B cell (primary cell): ENCODE measurements around the gene FRYL. TPM values are rescaled to one million over a fixed set of nuclear protein-coding genes. Genes with fewer than 3 reads are reported as not detected.

Experiments
- ATAC-seq: fragments of 200-7000 bp; cut with Tn5 transposase; one replicate; pipeline ENCODE4 v1.10.0; 2021; ENCODE audit warnings: low read depth, mild to moderate bottlenecking, moderate number of reproducible peaks, moderate library complexity
- CTCF ChIA-PET: fragments of 350-600 bp; sonication (Branson Sonifier 250); formaldehyde crosslinking; loops from one replicate; lab custom pipeline; 2021; ENCODE audit warnings: antibody characterized with exemption, inconsistent platforms; lab: Charles Lee
- POLR2A ChIA-PET: fragments of 350-600 bp; sonication (Branson Sonifier 250); formaldehyde crosslinking; loops from one replicate; lab custom pipeline; 2021; ENCODE audit warnings: antibody characterized with exemption; lab: Charles Lee
- DNase-seq: peaks from one replicate; pipeline ENCODE4 v3.0.0; 2013
- H2AFZ ChIP-seq: 2 replicates; pipeline ENCODE4 v1.6.1; 2012; ENCODE audit warnings: mild to moderate bottlenecking, low read depth, low read length; ENCODE audit not compliant: insufficient read depth, poor library complexity, severe bottlenecking
- H3K27ac ChIP-seq, 2 donors: 1 replicate in 1 of 2; 2 replicates in 1 of 2; pipeline ENCODE4 v1.5.1; 2012 to 2013; ENCODE audit warnings: low read length in 2 of 2, mild to moderate bottlenecking in 2 of 2, moderate library complexity in 1 of 2
- H3K27me3 ChIP-seq, 4 experiments: fragments of 200-600 bp in 1 of 4; sonication (generic) in 1 of 4; replicated peaks in 1 of 4; 1 replicate in 2 of 4; 2 replicates in 2 of 4; pipeline versions ENCODE4 v1.6.1 to v1.7.0; 2013 to 2016; ENCODE audit warnings: low read length in 3 of 4, mild to moderate bottlenecking in 2 of 4, mixed read lengths in 1 of 4, moderate library complexity in 1 of 4; ENCODE audit not compliant: insufficient read depth in 4 of 4, control insufficient read depth in 3 of 4; ENCODE audit errors: control extremely low read depth in 1 of 4
- H3K36me3 ChIP-seq, 2 experiments: replicated peaks in 1 of 2; 1 replicate in 1 of 2; 2 replicates in 1 of 2; pipeline versions ENCODE4 v1.6.1 to v1.7.1; 2013; ENCODE audit warnings: low read length in 1 of 2; ENCODE audit not compliant: insufficient read depth in 2 of 2, control insufficient read depth in 1 of 2; ENCODE audit errors: control extremely low read depth in 1 of 2, extremely low read depth in 1 of 2
- H3K4me1 ChIP-seq, 2 donors: fragments of 200-600 bp in 1 of 2; sonication (generic) in 1 of 2; 1 replicate in 1 of 2; 2 replicates in 1 of 2; pipeline versions ENCODE4 v1.5.1 to v1.6.1; 2013 to 2017; ENCODE audit warnings: low read length in 2 of 2; ENCODE audit not compliant: control insufficient read depth in 2 of 2, insufficient read depth in 2 of 2
- H3K4me2 ChIP-seq: replicated peaks from 2 replicates; pipeline ENCODE3; 2012; ENCODE audit warnings: mild to moderate bottlenecking, low read depth, low read length; ENCODE audit not compliant: poor library complexity, severe bottlenecking
- H3K4me3 ChIP-seq, 5 experiments: fragments of 200-600 bp in 1 of 5; sonication (generic) in 1 of 5; 1 replicate in 3 of 5; 2 replicates in 2 of 5; pipeline versions ENCODE4 v1.5.1 to v1.7.0; 2011 to 2016; ENCODE audit warnings: low read length in 4 of 5, mild to moderate bottlenecking in 4 of 5, low read depth in 2 of 5, control low read depth in 1 of 5, moderate library complexity in 1 of 5; ENCODE audit not compliant: insufficient read depth in 1 of 5; ENCODE audit errors: control extremely low read depth in 1 of 5, extremely low read depth in 1 of 5
- H3K79me2 ChIP-seq: fragments of 200-600 bp; sonication (generic); one replicate; pipeline ENCODE4 v1.6.0; 2016; ENCODE audit warnings: low read length; ENCODE audit not compliant: control insufficient read depth, insufficient read depth
- H3K9ac ChIP-seq: fragments of 200-600 bp; sonication (generic); 2 replicates; pipeline ENCODE4 v1.6.1; 2017; ENCODE audit warnings: mild to moderate bottlenecking, low read length, moderate library complexity
- H3K9me3 ChIP-seq, 3 donors: one replicate each; pipeline versions ENCODE4 v1.6.1 to v1.7.1; 2013; ENCODE audit warnings: low read length in 2 of 3; ENCODE audit not compliant: control insufficient read depth in 2 of 3, insufficient read depth in 1 of 3; ENCODE audit errors: control extremely low read depth in 1 of 3
- H4K20me1 ChIP-seq: 2 replicates; pipeline ENCODE4 v1.6.0; 2012; ENCODE audit warnings: mild to moderate bottlenecking, low read length; ENCODE audit not compliant: insufficient read depth, control insufficient read depth, poor library complexity, severe bottlenecking
- H3K27ac Mint-ChIP-seq: one replicate; pipeline ENCODE4 v1.8.0; 2021; ENCODE audit warnings: mixed read lengths
- H3K27me3 Mint-ChIP-seq: one replicate; pipeline ENCODE4 v1.8.0; 2021; ENCODE audit warnings: mixed read lengths
- H3K4me1 Mint-ChIP-seq: one replicate; pipeline ENCODE4 v1.8.0; 2021; ENCODE audit warnings: mixed read lengths
- H3K4me3 Mint-ChIP-seq: one replicate; pipeline ENCODE4 v1.8.0; 2021; ENCODE audit warnings: mixed read lengths
- H3K9me3 Mint-ChIP-seq: one replicate; pipeline ENCODE4 v1.8.0; 2022; ENCODE audit warnings: mixed read lengths; ENCODE audit not compliant: insufficient read depth
- EZH2 ChIP-seq: IDR thresholded peaks from 2 replicates; pipeline ENCODE4 v1.6.1; 2012; ENCODE audit warnings: borderline replicate concordance, low read depth, mild to moderate bottlenecking, moderate library complexity, low read length; ENCODE audit not compliant: insufficient read depth, poor library complexity, severe bottlenecking
- WGBS: methylation state at CpG from one replicate; pipeline ENCODE4 v1.1.5; 2013; ENCODE audit warnings: missing lambda C conversion rate; ENCODE audit not compliant: insufficient coverage; 5-methylcytosine and 5-hydroxymethylcytosine counted together
- intact Hi-C: fragments of 100-400 bp; cut with micrococcal nuclease; formaldehyde crosslinking; loops from one replicate; pipeline ENCODE4 v1.10.0; 2022
- polyA plus RNA-seq: library from polyadenylated mRNA; depleted of rRNA; stranded (reverse); fragments of >200 nt; gene quantifications from 2 replicates; pipeline ENCODE4 v1.2.3, GENCODE V29; 2012
- total RNA-seq, 2 donors: library from RNA; stranded (reverse); fragments of 120-200 nt in 1 of 2; gene quantifications; 1 replicate in 1 of 2; 2 replicates in 1 of 2; pipeline versions ENCODE4 v1.2.3 to v1.2.4, GENCODE V29; 2013 to 2022
- TF ChIP-seq, protein P1 (sequence below): fragments of 200-600 bp; IDR thresholded peaks from one replicate; pipeline ENCODE4 v1.8.0; 2022; ENCODE audit warnings: antibody characterized with exemption, mild to moderate bottlenecking

Gene FRYL
- total and polyA plus RNA-seq, 2 donors (not counting 1 experiment from before 2014, with no cell fraction given): 15.5 to 138 TPM

DNA sequence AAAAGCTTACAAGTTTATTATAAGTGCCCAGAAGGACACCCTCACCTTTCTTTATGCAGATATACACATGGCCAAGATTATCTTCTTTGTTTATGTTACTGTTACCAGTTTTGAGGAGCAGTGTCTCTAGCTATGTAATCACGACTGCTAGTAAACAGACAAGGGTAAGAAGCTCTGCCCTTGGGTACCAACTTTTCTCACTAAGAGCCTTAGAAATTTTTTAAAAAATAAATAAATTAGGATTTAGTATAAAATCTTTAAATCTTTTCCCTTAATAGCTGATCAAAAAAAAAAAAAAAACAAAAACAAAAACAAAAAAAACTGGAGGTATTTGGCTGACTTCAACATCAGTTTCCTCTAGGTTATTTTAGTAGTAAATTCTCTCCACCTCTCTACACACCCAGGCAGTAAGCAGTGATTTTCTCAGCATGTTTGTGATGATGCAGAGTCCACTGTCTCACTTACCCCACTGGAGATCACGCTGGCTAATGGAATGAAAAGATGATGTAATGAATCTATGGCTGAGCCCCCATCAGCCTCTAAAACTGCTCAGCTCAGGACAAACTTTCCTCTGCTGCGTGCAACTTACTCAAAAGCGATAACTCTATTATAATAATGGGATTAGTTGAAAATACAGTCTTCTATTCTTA lies 125.9 kb downstream of the FRYL start:
- intact Hi-C loops: no loop called here
- H3K4me3 Mint-ChIP-seq: no peak overlapping the region

More for the DNA sequence above, 125.9 kb downstream of the FRYL start:
- H3K4me3 ChIP-seq: no peak overlapping the region
- ChIA-PET POLR2A (interaction anchor here (0.7 kb wide), 1 partner anchor 28 kb away, joined by 3 read pairs; no protein-coding TSS in a partner anchor), CTCF (interaction anchor here (0.6 to 1.3 kb wide), 2 partner anchors 9 to 31 kb away, joined by 3 read pairs; no protein-coding TSS in a partner anchor)
- H4K20me1 ChIP-seq: peaks cover 31% of the 10 kb centered on the region
- no peaks in the 10 kb centered on the region for H3K27me3 Mint-ChIP-seq
- no peak for DNase-seq
- no peaks in the 10 kb centered on the region for H3K9me3 Mint-ChIP-seq
- no peak overlapping the region for H3K4me2 ChIP-seq
- H3K27ac Mint-ChIP-seq: no peak overlapping the region
- peaks cover 20% of the 10 kb centered on the region for H3K4me1 Mint-ChIP-seq
- no peaks in the 10 kb centered on the region for H3K9me3 ChIP-seq
- H3K36me3 ChIP-seq: no peaks in the 10 kb centered on the region
- no peak overlapping the region for H2AFZ ChIP-seq
- no peak for ATAC-seq
- no peaks in the 10 kb centered on the region for H3K27me3 ChIP-seq
- no CpG with 5 or more reads among the region's 4 CpGs for WGBS
- no peak overlapping the region for H3K27ac ChIP-seq
- H3K9ac ChIP-seq: no peak overlapping the region
- H3K79me2 ChIP-seq: peaks cover 28% of the 10 kb centered on the region
- TF ChIP-seq, protein P1, sequence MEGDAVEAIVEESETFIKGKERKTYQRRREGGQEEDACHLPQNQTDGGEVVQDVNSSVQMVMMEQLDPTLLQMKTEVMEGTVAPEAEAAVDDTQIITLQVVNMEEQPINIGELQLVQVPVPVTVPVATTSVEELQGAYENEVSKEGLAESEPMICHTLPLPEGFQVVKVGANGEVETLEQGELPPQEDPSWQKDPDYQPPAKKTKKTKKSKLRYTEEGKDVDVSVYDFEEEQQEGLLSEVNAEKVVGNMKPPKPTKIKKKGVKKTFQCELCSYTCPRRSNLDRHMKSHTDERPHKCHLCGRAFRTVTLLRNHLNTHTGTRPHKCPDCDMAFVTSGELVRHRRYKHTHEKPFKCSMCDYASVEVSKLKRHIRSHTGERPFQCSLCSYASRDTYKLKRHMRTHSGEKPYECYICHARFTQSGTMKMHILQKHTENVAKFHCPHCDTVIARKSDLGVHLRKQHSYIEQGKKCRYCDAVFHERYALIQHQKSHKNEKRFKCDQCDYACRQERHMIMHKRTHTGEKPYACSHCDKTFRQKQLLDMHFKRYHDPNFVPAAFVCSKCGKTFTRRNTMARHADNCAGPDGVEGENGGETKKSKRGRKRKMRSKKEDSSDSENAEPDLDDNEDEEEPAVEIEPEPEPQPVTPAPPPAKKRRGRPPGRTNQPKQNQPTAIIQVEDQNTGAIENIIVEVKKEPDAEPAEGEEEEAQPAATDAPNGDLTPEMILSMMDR: no peak
- TF ChIP-seq EZH2: no peak
- H3K4me1 ChIP-seq: no peaks in the 10 kb centered on the region
